GM12874 (cell line): ENCODE data around the gene PDE3A.

Experiments used
- CTCF ChIP-seq: IDR thresholded peaks from 2 replicates; pipeline ENCODE4 v1.5.1; 2011; ENCODE audit warnings: low read depth, mild to moderate bottlenecking, control low read depth, low read length, moderate library complexity; ENCODE audit not compliant: insufficient read depth

Gene PDE3A

GRCh38 chr12:20426957-20427356 is 58.6 kb downstream of the PDE3A start:
- TF ChIP-seq CTCF = no peak

GRCh38 chr12:20429852-20430251 is 61.5 kb downstream of the PDE3A start:
- TF ChIP-seq CTCF = no peak

GRCh38 chr12:20432290-20432689 is 64.0 kb downstream of the PDE3A start:
- TF ChIP-seq CTCF = no peak

GRCh38 chr12:20434996-20435395 is 66.7 kb downstream of the PDE3A start:
- TF ChIP-seq CTCF = no peak

GRCh38 chr12:20436316-20436715 is 68.0 kb downstream of the PDE3A start:
- no peak for TF ChIP-seq CTCF

- no peak for TF ChIP-seq CTCF
Observed at GRCh38 chr12:20438299-20438779, 70.0 kb downstream of the PDE3A start.

- TF ChIP-seq CTCF = no peak
Observed at GRCh38 chr12:20439626-20440025, 71.3 kb downstream of the PDE3A start.

- no peak for TF ChIP-seq CTCF
Observed at GRCh38 chr12:20440408-20440807, 72.1 kb downstream of the PDE3A start.
